Breast epithelium (tissue), 3 donors: ENCODE data around the gene EDDM13.

Source experiments
- POLR2A ChIP-seq: fragments of 450-650 bp; IDR thresholded peaks from one replicate; pipeline ENCODE4 v1.6.1; 2016; ENCODE audit warnings: antibody characterized with exemption, mild to moderate bottlenecking, moderate library complexity
- TF ChIP-seq, protein P1 (sequence below), 3 donors: fragments of 450-650 bp; IDR thresholded peaks; one replicate each; pipeline ENCODE4 v1.5.1; 2016 to 2017; ENCODE audit warnings: antibody characterized with exemption in 3 of 3, mild to moderate bottlenecking in 3 of 3, moderate library complexity in 3 of 3

DNA sequence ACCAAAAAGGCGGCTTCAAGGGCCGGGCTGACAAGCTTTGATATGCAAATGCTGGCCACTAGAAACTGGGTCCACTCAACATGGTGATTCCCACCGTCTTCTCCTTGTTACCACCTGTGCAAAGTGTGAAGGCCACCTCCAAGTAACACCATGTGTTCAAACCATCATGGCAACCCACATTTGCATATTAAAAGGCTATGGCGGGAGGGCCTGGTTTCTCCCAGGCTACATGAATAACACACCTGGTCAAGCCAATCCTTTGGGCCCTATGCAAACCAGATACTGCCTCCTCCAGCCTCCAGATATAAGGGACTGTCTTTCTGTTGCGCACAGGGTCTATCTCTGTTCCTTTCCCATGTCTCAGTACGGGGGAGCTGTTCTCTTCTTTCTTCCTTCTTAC is 78.7 kb downstream of the EDDM13 start:
- TF ChIP-seq, protein P1, sequence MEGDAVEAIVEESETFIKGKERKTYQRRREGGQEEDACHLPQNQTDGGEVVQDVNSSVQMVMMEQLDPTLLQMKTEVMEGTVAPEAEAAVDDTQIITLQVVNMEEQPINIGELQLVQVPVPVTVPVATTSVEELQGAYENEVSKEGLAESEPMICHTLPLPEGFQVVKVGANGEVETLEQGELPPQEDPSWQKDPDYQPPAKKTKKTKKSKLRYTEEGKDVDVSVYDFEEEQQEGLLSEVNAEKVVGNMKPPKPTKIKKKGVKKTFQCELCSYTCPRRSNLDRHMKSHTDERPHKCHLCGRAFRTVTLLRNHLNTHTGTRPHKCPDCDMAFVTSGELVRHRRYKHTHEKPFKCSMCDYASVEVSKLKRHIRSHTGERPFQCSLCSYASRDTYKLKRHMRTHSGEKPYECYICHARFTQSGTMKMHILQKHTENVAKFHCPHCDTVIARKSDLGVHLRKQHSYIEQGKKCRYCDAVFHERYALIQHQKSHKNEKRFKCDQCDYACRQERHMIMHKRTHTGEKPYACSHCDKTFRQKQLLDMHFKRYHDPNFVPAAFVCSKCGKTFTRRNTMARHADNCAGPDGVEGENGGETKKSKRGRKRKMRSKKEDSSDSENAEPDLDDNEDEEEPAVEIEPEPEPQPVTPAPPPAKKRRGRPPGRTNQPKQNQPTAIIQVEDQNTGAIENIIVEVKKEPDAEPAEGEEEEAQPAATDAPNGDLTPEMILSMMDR (IDR thresholded peaks at IDR 0.05) = no peak
- no peak for TF ChIP-seq POLR2A
